GM23248 (cell line): Measurements from ENCODE around the gene PADI2.

ENCODE experiments used
- EZH2 ChIP-seq: fragments of 200-600 bp; sonication (generic); IDR thresholded peaks from 2 replicates; pipeline ENCODE4 v1.6.1; 2018; ENCODE audit warnings: antibody characterized with exemption, mild to moderate bottlenecking; ENCODE audit not compliant: insufficient read depth, poor library complexity, severe bottlenecking
- EZH2phosphoT487 ChIP-seq: fragments of 200-600 bp; sonication (generic); IDR thresholded peaks from 2 replicates; pipeline ENCODE4 v1.6.1; 2018; ENCODE audit warnings: antibody characterized with exemption, moderate library complexity, mild to moderate bottlenecking, low read depth; ENCODE audit not compliant: insufficient read depth

DNA sequence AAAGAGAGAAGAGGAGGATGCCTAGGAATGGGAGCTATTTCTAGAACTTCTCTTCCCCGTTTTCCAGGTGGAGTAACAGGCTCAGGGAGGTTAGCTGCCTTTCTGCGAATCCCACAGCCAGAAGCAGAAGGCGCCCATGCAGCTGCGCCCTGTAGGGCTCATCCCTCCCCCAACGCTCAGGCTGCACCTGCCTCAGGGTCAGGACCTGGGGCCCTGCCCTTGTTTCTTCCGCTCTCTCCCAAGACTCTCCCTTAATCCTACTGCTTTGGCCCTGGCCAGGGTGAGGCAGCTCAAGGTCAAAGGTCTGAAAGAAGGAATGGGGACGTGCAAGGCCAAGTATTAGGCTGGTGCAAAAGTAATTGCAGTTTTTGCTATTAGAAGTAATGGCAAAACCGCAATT is 30.5 kb upstream of the PADI2 start:
- TF ChIP-seq EZH2, result no peak
- no peak for TF ChIP-seq EZH2phosphoT487
